ENCODE results near the gene WWP2.

WWP2 gene

DNA sequence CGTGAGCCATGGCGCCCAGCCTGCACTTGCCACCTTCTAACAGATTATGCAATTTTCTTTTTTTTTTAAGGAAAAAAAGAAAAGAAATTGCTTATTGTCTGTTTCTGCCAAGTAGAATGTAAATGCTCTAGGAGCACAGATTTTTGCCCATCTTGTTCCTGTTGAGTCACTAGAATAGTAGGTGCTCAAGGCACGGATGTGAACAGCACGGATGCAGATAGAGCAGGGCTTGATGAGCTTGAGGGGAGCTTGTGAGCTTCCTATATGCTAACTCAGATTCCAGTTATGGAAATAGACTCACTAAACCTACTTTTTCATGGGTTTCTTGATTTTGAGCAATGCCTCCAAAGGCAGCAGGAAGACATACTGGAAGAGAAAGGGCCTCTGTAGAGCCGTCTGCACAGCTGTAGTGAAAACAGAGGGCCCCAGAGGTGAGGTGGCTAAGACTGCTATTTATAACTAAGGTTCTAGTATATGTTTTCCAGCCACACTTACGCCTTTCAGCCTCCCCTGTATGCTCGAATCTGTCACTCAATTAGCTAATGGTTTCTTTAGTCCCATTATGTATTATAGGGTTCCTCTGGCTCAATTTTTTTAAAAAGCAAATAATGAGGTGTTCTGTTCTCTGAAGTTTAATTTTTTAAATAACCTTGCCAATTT, 72.8 kb downstream of the WWP2 start:
- no peak overlapping the region for H3K4me3 ChIP-seq (ENCODE audit: low read depth, low read length)

GRCh38 chr16:69836257-69836656, 74.1 kb downstream of the WWP2 start:
- ChIA-PET POLR2A (no interaction called here), CTCF (no interaction called here)
- H3K27ac ChIP-seq (ENCODE audit: extremely low read depth, low read depth, low read length) = no peak overlapping the region
- no peak overlapping the region for H3K4me3 ChIP-seq (ENCODE audit: low read depth, low read length)
- H3K4me1 ChIP-seq (ENCODE audit: control insufficient read depth, insufficient read depth, low read length) = 0 out of 2 replicates have a peak, but pooled peaks cover 6% of the 10 kb centered on the region
- peaks cover 0 to 6% of the 10 kb centered on the region in 2 experiments; a peak in 2 of 3 replicates for H3K36me3 ChIP-seq (ENCODE audit: control insufficient read depth in 2 of 2, insufficient read depth in 1 of 2, low read length in 2 of 2)
- H3K9me3 ChIP-seq (ENCODE audit: control insufficient read depth, insufficient read depth, low read depth, low read length) = no peaks in the 10 kb centered on the region
- TF ChIP-seq ZSCAN30 (tag by site-specific recombination; IDR thresholded peaks at IDR 0.05) (no peak), ZNF837 (tag by site-specific recombination; IDR thresholded peaks at IDR 0.05) (no peak), ZNF366 (tag by site-specific recombination; conservative IDR thresholded peaks at IDR 0.05) (no peak), KLF7 (tag by site-specific recombination; IDR thresholded peaks at IDR 0.05; ENCODE audit: borderline replicate concordance) (no peak), ZFP37 (tag by site-specific recombination; IDR thresholded peaks at IDR 0.05) (no peak), ZNF548 (tag by site-specific recombination; IDR thresholded peaks at IDR 0.05) (no peak), ZNF658 (tag by site-specific recombination; IDR thresholded peaks at IDR 0.05) (no peak), SP2 (tag by site-specific recombination; IDR thresholded peaks at IDR 0.05) (no peak), ZBTB20 (tag by site-specific recombination; IDR thresholded peaks at IDR 0.05) (no peak), ZNF211 (tag by site-specific recombination; IDR thresholded peaks at IDR 0.05; ENCODE audit: low read depth) (no peak), KLF9 (tag by site-specific recombination; IDR thresholded peaks at IDR 0.05; ENCODE audit: low read depth) (no peak), HIC1 (tag by site-specific recombination; IDR thresholded peaks at IDR 0.05) (no peak), SCRT1 (tag by site-specific recombination; IDR thresholded peaks at IDR 0.05; ENCODE audit: borderline replicate concordance) (no peak), HOXD13 (CRISPR knock-in tag; IDR thresholded peaks at IDR 0.05; ENCODE audit: borderline replicate concordance) (no peak)
- TF ChIP-seq, protein P1, sequence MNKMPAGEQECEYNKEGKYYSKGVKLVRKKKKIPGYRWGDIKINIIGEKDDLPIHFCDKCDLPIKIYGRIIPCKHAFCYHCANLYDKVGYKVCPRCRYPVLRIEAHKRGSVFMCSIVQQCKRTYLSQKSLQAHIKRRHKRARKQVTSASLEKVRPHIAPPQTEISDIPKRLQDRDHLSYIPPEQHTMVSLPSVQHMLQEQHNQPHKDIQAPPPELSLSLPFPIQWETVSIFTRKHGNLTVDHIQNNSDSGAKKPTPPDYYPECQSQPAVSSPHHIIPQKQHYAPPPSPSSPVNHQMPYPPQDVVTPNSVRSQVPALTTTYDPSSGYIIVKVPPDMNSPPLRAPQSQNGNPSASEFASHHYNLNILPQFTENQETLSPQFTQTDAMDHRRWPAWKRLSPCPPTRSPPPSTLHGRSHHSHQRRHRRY (tag by site-specific recombination; IDR thresholded peaks at IDR 0.05) = no peak
- TF ChIP-seq, protein P2, sequence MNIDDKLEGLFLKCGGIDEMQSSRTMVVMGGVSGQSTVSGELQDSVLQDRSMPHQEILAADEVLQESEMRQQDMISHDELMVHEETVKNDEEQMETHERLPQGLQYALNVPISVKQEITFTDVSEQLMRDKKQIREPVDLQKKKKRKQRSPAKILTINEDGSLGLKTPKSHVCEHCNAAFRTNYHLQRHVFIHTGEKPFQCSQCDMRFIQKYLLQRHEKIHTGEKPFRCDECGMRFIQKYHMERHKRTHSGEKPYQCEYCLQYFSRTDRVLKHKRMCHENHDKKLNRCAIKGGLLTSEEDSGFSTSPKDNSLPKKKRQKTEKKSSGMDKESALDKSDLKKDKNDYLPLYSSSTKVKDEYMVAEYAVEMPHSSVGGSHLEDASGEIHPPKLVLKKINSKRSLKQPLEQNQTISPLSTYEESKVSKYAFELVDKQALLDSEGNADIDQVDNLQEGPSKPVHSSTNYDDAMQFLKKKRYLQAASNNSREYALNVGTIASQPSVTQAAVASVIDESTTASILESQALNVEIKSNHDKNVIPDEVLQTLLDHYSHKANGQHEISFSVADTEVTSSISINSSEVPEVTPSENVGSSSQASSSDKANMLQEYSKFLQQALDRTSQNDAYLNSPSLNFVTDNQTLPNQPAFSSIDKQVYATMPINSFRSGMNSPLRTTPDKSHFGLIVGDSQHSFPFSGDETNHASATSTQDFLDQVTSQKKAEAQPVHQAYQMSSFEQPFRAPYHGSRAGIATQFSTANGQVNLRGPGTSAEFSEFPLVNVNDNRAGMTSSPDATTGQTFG (tag by site-specific recombination; IDR thresholded peaks at IDR 0.05; ENCODE audit: borderline replicate concordance) = no peak
- TF ChIP-seq, protein P3, sequence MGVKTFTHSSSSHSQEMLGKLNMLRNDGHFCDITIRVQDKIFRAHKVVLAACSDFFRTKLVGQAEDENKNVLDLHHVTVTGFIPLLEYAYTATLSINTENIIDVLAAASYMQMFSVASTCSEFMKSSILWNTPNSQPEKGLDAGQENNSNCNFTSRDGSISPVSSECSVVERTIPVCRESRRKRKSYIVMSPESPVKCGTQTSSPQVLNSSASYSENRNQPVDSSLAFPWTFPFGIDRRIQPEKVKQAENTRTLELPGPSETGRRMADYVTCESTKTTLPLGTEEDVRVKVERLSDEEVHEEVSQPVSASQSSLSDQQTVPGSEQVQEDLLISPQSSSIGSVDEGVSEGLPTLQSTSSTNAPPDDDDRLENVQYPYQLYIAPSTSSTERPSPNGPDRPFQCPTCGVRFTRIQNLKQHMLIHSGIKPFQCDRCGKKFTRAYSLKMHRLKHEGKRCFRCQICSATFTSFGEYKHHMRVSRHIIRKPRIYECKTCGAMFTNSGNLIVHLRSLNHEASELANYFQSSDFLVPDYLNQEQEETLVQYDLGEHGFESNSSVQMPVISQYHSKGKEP (tag by site-specific recombination; IDR thresholded peaks at IDR 0.05) = no peak

More for the DNA sequence above, 72.8 kb downstream of the WWP2 start:
- Histone ChIP-seq H3K36me3 (ENCODE audit: control insufficient read depth in 2 of 2, insufficient read depth in 1 of 2, low read length in 2 of 2) (no peaks in the 10 kb centered on the region; a peak in 1 of 3 replicates), H3K9me3 (ENCODE audit: control insufficient read depth, insufficient read depth, low read depth, low read length) (no peaks in the 10 kb centered on the region), H3K4me1 (ENCODE audit: control insufficient read depth, insufficient read depth, low read length) (0 out of 2 replicates have a peak, but pooled peaks cover 6% of the 10 kb centered on the region), H3K27ac (ENCODE audit: extremely low read depth, low read depth, low read length) (no peak overlapping the region)
- TF ChIP-seq ZNF112 (tag by site-specific recombination; IDR thresholded peaks at IDR 0.05) = no peak
- ChIA-PET POLR2A (no interaction called here), CTCF (interaction anchor here (0.5 to 1.2 kb wide), 5 partner anchors 23 to 331 kb away, joined by 3 to 6 read pairs (median 4); no protein-coding TSS in a partner anchor)

All from HEK293 (cell line).